Fibroblast of peridontal ligament (primary cell): Measurements from ENCODE around the gene MRPS33.
"Not testable (repeated sequence)": the region's sequence is repeated elsewhere in the genome, so short reads cannot be mapped to it uniquely, and the experiment has no call there.

Experiments used
- DNase-seq: peaks from one replicate; pipeline ENCODE4 v3.0.0-alpha.2; 2010; ENCODE audit errors: extremely low read depth

Gene MRPS33

DNA sequence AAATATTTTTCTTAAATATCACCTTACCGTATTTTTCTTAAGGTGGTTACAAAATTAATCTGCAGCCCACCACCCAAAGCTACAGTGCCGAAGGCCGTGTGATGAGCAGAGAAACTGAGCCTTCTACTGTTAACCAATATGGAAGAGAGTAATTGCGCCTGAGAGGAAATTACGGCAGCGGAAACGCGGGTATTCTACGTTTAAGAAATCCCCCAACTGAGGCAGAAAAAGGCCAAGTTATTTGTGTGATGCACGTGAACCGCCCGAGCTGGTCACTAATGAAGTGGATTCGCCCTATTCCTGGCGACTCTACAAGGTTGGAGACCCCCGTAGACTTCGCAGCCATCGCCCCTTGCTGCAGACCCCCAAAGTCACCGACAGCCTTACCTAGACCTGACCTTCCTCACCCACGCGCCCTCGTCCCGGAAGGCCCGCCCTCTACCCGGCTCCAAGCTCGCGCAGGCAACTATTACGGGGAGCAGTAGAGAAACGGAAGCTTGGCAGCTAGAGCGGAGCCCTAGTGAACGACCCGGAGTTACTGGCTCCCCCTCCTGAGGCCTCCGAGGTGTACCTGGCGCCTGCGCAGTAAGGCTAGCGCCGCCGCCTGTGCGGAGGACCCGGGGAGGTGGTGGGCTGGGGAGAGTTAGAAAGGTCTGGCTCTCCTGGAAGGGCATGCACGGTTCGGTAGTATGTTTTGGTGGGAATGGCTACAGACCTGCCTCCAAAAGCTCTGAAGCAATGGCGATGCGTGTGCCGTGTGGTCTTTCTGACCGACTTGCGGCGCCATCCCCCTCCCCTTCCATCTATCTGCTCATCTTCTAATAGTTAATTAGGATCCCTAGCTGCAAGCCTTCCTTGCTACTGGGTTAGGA is at the start of gene MRPS33:
TSS of gene MRPS33 (minus strand) at position 429 of the 872 bp plus-strand sequence. CDS start 4,319 bp downstream, outside the sequence.
- DNase-seq = peak; percentile 95

DNA sequence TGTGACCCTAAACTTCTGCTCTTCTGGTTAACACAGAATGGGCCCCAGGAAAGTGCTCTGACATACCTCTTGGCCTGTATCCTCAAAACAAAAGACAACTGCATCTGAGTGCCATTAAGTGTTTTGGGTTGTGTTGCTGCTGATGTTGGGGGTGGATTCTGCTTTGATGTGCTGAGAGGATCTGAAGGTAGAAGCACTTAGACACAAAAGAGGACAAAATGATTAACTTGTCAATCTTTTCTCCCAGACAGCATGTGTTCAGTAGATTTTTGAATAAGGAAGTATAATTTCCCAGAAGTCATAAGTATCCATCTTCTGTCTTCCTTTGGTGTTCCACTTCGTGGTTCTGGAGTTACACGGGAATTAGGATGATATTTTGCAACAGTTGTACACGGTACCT is 43.0 kb upstream of the MRPS33 start:
- no peak for DNase-seq

DNA sequence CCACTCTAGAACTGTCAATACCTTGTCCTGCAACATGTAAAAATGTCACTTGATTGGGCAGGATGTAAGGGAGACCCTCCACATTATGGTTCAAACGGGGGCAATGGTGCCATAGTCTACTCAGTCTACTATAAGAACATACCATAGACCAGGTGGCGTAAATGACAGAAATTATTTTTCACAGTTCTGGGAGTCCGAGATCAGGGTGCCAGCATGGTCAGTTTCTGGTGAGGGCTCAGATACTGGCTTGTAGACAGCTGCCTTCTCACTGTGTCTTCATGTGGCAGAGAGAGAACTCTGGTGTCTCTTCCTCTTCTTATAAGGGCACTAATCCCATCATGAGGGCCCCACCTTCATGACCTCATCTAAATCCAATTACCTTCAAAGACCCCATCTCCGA is 40.4 kb upstream of the MRPS33 start:
- DNase-seq = no peak

DNA sequence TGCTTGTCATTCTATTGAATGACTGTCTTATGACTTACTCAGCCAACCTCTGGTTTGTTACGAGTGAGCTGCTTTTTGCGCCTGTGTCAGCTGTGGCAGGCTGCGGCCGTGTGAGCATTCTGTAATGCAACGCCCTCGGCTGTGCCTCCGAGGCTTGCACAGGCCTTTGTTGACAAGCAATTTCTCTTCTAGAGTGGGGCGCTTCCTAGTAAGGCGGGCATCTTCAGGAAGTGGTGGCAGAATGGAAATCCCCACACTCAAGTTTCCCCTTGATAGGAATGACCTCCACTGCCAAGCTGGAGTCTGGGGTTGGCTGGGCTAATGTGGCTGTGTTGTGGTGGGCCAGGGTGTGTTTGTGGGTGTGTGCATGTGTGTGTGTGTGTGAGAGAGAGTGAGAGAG is 38.9 kb upstream of the MRPS33 start:
- DNase-seq = no peak

DNA sequence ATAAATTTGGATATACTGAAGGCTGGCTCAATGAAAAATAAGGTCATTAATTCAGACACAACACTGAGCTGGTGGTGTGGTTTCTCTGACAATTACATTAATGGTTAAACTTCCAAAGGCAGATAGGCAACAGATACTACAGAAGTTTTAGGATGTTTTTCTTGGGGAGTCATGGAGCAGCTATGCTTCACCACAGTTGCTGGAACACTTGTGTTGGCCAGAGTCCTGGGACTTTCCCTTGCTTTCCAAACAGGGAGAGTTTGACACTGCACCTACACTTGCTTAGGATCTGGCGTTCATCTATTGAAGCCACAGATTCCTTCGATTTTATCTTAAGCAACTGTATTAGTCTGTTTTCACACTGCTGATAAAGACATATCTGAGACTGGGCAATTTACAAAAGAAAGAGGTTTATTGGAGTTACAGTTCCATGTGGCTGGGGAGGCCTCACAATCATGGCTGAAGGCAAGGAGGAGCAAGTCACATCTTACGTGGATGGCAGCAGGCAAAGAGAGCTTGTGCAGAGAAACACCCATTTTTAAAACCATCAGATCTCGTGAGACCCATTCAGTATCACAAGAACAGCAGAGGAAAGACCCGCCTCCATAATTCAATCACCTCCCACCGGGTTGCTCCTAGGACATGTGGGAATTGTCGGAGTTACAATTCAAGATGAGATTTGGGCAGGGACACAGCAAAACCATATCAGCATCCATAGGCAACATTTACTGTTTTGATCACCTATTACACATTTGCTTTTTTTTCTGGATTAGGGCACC is 31.3 kb upstream of the MRPS33 start:
- DNase-seq = peak; percentile 27

DNA sequence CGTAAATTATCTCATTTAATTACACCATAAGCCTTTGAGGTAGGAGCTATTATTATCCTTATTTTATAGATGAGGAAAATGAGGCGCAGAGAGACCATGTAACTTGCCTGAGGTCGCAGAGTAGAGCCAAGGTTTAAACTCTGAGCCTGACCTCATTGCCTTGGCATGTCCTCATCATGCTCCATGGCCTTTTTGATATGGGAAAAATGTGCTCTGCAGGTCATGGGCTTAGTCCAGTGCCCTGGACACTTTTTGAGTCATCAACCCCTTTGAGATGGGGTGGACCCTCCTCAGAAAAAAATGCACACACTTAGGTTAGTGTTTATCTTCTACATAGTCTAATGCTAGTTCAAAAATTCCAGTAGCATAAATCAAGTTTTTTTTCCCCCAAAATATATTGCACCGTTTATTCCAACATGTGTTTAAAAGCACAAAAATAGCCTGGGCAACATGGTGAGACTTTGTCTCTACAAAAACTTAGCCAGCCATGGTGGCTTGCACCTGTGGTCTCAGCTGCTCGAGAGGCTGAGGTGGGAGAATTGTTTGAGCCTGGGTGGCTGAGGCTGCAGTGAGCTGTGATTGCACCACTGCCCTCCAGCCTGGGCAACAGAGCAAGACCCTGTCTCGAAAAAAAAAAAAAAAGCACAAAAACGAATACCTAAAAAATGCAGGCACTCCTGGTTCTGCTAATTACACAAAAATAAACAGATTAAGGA is 30.5 kb upstream of the MRPS33 start:
- DNase-seq = peak; percentile 5

DNA sequence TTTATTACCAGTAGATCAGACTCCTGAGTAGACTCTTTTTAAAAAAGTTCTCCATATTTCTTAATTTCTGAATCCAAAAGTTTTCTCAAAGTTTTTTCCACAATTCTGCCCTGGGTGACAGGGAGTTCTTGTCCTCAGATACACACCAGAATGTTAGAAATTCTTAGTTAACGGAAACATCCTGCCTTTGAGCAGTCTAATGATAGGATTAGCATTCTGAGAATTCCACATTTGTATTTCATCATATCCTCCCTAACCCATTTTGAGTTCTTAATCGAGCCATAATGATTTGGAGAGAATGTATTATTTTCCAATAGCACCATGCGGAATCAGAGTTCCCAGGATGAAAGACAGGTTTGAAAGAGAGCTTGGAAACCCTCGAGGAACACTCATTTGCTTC is 28.9 kb upstream of the MRPS33 start:
- DNase-seq = no peak

DNA sequence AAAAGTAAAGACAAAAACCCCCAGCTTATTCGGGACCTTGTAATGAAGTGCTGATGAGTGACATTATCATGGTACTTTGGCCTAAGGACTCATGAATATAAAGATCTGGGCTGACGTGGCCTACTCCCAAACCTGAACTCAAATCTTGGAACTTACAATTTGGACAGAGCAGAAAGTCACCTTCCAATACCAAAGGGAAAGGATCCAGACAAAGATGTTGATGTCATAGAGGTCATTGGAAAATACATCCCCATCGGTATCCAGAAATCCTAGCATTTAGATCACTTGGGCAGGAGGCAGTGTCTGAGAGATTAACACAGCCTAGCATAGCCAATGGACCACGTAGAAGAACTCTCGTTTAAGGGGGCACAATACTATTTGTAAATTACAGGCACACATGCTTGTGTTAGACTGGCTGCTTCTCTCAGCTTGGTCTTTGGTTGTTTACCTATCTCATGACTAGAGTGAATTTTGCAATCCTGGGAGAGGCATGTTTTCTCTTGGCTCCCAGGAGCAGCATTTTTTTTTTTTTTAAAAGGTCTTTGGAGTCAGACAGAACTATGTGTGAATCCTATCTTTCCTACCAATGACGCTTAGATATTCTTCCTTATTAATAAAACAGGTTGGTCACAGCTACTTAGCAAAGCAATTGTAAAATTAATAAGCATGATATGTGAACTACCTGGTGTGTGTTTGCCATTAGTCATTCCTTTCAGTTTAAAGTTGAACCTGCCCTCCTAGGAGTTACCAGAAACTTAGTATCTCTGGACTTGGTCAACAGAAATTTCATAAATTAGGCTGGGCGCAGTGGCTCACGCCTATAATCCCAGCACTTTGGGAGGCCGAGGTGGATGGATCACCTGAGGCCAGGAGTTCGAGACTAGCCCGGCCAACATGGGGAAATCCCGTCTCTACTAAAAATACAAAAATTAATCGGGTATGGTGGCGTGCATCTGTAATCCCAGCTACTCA is 27.8 kb upstream of the MRPS33 start:
- no peak for DNase-seq

DNA sequence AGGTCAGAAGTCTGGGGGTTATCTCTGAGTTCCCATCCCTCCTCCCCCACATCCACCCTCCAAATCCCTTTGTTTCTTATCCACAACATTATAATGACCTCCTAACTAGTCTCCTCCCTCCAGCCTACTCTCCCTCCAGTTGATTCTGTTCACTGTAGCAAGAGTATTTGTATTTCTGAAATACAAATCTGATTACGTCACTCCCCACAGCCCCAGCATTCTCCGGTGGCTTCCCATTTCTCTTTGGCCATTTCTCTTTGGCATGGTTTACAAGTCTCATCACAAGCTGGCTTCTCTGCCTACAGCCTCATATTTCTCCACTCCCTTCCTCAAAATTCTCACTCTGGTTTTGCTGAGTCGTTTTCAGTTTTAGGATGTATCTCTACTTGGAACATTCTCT is 24.6 kb upstream of the MRPS33 start:
- DNase-seq = peak; percentile 41

DNA sequence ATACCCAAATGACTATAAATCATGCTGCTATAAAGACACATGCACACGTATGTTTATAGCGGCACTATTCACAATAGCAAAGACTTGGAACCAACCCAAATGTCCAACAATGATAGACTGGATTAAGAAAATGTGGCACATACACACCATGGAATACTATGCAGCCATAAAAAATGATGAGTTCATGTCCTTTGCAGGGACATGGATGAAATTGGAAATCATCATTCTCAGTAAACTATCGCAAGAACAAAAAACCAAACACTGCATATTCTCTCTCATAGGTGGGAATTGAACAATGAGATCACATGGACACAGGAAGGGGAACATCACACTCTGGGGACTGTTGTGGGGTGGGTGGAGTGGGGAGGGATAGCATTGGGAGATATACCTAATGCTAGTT is 23.3 kb upstream of the MRPS33 start:
- DNase-seq = not testable (repeated sequence)

DNA sequence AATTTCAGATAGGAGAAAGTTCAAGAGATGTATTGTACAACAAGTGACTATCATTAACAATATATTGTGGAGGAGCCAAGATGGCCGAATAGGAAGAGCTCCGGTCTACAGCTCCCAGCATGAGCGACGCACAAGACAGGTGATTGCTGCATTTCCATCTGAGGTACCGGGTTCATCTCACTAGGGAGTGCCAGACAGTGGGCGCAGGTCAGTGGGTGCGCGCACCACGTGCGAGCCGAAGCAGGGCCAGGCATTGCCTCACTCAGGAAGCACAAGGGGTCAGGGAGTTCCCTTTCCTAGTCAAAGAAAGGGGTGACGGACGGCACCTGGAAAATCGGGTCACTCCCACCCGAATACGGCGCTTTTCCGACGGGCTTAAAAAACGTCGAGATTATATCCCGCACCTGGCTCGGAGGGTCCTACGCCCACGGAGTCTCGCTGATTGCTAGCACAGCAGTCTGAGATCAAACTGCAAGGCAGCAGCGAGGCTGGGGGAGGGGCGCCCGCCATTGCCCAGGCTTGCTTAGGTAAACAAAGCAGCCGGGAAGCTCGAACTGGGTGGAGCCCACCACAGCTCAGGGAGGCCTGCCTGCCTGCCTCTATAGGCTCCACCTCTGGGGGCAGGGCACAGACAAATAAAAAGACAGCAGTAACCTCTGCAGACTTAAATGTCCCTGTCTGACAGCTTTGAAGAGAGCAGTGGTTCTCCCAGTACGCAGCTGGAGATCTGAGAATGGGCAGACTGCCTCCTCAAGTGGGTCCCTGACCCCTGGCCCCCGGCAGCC is 18.0 kb upstream of the MRPS33 start:
- DNase-seq = not testable (repeated sequence)

DNA sequence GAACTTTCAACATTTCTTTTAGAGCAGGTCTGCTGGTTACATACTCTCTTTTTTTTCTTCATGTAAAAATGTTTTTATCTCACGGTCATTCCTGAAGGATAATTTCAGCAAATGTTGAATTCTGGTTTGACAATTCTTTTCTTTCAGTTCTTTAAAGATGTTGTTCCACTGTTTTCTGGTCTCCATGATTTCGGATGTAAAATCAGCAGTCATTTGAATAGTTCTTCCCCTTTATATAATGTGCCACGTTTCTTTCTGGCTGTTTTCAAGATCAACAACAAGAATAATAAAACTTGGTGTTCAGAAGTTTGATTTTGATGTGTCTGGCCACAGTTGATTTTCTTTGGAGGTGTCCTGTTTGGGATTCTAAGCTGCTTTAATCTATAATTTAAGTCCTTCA is 14.0 kb upstream of the MRPS33 start:
- DNase-seq = no peak

DNA sequence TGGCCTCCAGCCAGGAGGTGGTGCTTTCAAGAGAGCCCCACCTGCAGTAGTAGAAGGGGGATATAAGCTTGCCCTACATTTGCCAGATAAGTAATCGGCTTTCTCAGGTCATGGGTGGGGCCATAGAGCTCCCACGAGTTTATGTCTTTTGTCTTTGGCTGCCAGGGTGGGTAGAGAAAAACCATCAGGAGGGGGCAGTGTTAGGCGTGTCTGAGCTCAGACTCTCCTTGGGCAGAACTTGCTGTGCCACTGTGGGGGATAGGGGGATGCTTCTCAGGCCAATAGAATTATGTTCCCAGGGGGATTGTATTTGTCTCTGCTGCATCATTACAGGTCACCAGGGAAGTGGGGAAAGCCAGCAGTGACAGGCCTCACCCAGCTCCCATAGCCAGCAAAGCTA is 12.3 kb upstream of the MRPS33 start:
- no peak for DNase-seq

DNA sequence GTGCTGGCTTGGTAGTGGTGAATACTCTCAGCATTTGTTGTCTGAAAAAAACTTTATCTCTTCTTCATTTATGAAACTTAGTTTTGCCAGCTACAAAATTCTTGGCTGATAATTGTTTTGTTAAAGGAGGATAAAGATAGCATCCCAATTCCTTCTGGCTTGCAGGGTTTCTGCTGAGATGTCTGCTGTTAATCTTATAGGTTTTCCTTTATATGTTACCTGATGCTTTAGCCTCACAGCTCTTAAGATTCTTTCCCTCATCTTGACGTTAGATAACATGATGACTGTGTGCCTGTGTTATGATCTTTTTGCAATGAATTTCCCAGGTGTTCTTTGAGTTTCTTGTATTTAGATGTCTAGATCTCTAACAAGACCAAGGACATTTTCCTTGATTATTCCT is 9.9 kb upstream of the MRPS33 start:
- no peak for DNase-seq

DNA sequence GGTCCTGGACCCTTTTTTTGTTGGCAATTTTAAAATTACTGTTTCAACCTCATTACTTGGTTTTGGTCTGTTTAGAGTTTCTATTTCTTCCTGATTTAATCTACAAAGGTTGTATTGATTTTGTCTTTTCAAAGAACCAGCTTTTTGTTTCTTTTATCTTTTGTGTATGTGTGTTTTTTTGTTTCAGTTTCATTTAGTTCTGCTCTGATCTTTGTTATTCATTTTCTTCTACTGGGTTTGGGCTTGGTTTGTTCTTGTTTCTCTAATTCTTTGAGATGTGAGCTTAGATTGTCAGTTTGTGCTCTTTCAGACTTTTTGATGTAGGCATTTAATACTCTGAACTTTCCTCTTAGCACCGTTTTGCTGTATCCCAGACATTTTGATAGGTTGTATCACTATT is 8.5 kb upstream of the MRPS33 start:
- DNase-seq = no peak

DNA sequence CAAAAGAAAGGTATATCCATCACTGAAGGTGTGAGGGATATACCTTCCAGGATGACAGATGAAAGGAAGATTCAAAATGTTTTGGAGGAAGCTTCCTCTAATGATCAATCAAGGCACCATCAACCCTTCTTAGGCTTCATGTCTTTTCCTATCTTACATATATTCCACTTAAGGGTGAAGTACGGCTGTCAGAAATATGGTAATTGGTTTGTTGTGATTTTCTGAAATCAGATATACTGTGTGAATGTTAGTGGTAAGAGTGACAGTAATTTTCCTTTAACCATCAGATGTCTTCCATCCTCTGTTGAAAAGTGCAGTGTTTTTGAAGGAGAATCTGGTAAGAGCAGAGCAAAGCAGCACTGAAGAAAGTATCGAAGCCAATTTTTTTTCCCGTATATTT is 2.8 kb upstream of the MRPS33 start:
- no peak for DNase-seq

DNA sequence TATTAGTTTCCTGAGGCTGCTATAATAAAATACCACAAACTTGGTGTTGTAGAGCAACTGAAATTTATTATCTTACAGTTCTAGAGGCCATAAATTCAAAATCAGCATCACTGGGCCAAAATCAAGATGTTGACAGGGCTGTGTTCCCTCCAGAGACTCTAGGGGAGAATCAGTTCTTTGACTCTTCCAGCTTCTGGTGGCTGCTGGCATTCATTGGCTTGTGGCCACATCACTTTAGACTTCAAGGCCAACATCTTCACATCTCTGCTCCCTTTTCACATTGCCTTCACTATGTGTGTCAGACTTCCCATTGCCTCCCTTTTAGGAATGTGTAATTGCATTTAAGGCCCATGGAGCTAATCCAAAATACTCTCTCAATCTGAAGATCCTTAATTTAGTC is 1.6 kb upstream of the MRPS33 start:
- DNase-seq = no peak

DNA sequence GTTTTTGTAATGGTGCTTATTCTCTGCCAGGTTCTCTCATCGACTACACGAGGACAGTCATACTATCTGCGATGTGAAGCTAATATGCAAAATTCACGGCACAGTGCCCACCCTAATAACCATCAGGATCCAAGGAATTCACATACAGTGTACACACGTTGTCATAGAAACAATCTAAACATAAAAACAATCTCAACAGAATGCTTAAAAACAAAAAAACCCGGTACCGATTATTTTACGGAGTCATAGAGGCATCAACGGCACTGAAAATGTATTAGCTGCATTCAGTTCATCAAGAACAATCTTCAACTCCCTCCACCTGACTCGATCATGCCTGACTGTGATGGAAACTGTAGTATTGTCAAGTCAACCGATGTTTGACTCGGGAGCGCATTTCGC is 628 bp downstream of the MRPS33 start:
- peak; percentile 44 for DNase-seq

DNA sequence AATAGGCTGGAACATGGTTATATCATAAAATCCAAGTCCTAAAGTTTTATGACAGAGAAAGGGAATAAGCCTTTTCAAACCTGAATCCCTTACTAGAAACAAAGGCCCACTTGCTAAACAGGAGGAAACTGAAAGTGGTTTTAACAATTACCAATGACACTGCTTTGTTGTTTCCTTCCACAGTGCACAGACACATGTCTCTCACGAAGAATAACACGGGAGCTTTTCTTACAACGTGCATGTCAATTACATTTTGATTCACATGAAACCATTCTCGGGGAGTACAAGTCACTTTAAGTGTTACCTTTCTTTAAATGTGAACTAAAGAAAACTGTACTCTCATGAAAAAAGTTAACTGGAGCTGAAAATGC is 1.4 kb downstream of the MRPS33 start:
- peak; percentile 9 for DNase-seq

DNA sequence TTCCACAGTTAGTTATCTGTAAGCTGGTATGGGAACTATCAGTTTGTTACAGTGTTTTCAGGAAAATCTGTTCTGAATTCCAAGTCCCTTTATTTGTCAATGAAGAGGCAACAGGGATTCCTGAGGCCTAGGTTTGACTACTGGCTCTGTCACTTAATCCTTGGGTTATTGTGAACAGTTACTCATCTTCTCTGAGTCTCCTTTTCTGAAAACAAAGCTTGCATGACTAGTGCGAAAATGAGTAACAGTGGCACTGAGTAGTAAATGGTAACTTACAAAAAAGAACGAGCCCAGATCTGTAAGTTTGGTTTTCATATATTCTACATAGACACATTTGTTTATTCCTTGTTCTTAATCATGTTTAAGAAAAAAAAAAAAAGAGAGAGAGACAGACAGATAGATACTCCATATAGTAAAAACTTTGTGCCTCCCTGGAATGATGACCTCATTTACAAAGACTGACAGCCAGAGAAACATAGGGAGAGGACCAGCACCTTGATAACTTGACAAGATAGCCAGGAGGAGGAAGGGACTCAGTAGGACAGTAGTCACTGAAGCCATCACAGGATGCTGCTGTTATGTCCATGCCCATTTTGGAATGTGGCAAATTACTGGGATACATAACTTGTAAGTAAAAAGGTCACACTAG is 1.9 kb downstream of the MRPS33 start:
- peak; percentile 24 for DNase-seq
